ENCODE data around the gene PLCB3.

Gene PLCB3

GRCh38 chr11:64208796-64209562, 42.4 kb upstream of the PLCB3 start:
- no peak overlapping the region for H3K9ac ChIP-seq (ENCODE audit: low read length)
- H3K4me3 ChIP-seq (ENCODE audit: insufficient read depth, low read length, poor library complexity, severe bottlenecking) = no peak overlapping the region
- H3K79me2 ChIP-seq (ENCODE audit: insufficient read depth, low read length) = no peaks in the 10 kb centered on the region; the same call in 1 of the 2 replicates
- H3K9me2 ChIP-seq (replicated peaks; ENCODE audit: insufficient read depth, low read length) = no peaks in the 10 kb centered on the region
- peaks cover 12% of the 10 kb centered on the region for H3F3A ChIP-seq (ENCODE audit: insufficient read depth)
- H3K4me2 ChIP-seq (ENCODE audit: low read depth, low read length, poor library complexity, severe bottlenecking) = no peak overlapping the region
- H4K20me1 ChIP-seq (ENCODE audit: low read depth, low read length) = no peaks in the 10 kb centered on the region
- no peak overlapping the region for H3K27ac ChIP-seq (ENCODE audit: low read depth, low read length)
- H3K36me3 ChIP-seq (ENCODE audit: low read length) = no peaks in the 10 kb centered on the region; the same call in 1 of the 2 replicates
- no peaks in the 10 kb centered on the region for H3K27me3 ChIP-seq (ENCODE audit: low read length)
- no peaks in the 10 kb centered on the region for H3K9me3 ChIP-seq (ENCODE audit: insufficient read depth, low read length)
- no peak overlapping the region for H2AFZ ChIP-seq (ENCODE audit: low read depth, low read length, severe bottlenecking)
- TF ChIP-seq EZH2phosphoT487 (conservative IDR thresholded peaks at IDR 0.05; ENCODE audit: low read length) = no peak

- H3K9me2 ChIP-seq (replicated peaks; ENCODE audit: insufficient read depth, low read length) = no peaks in the 10 kb centered on the region
- H3F3A ChIP-seq (ENCODE audit: insufficient read depth) = peaks cover 12% of the 10 kb centered on the region
- H3K79me2 ChIP-seq (ENCODE audit: insufficient read depth, low read length) = no peaks in the 10 kb centered on the region; the same call in 1 of the 2 replicates
- no peak overlapping the region for H3K4me3 ChIP-seq (ENCODE audit: insufficient read depth, low read length, poor library complexity, severe bottlenecking)
- no peak overlapping the region for H3K9ac ChIP-seq (ENCODE audit: low read length)
- TF ChIP-seq CTCF (IDR thresholded peaks at IDR 0.05; ENCODE audit: insufficient read depth, low read length, poor library complexity, severe bottlenecking) (no peak), EZH2phosphoT487 (conservative IDR thresholded peaks at IDR 0.05; ENCODE audit: low read length) (no peak)
- no peak overlapping the region for H3K4me2 ChIP-seq (ENCODE audit: low read depth, low read length, poor library complexity, severe bottlenecking)
- no peak overlapping the region for H2AFZ ChIP-seq (ENCODE audit: low read depth, low read length, severe bottlenecking)
- no peaks in the 10 kb centered on the region for H3K27me3 ChIP-seq (ENCODE audit: low read length)
- no peak overlapping the region for H3K27ac ChIP-seq (ENCODE audit: low read depth, low read length)
- H3K9me3 ChIP-seq (ENCODE audit: insufficient read depth, low read length) = no peaks in the 10 kb centered on the region
- H3K36me3 ChIP-seq (ENCODE audit: low read length) = no peaks in the 10 kb centered on the region
- no peaks in the 10 kb centered on the region for H4K20me1 ChIP-seq (ENCODE audit: low read depth, low read length)
Observed at GRCh38 chr11:64209563-64209843, 41.8 kb upstream of the PLCB3 start.

GRCh38 chr11:64210301-64211020, 40.9 kb upstream of the PLCB3 start:
- H3K9ac ChIP-seq (ENCODE audit: low read length) = no peak overlapping the region
- no peak overlapping the region for H3K4me2 ChIP-seq (ENCODE audit: low read depth, low read length, poor library complexity, severe bottlenecking)

More at GRCh38 chr11:64210301-64211020, 40.9 kb upstream of the PLCB3 start:
- Histone ChIP-seq H4K20me1 (ENCODE audit: low read depth, low read length) (no peaks in the 10 kb centered on the region), H3K79me2 (ENCODE audit: insufficient read depth, low read length) (no peaks in the 10 kb centered on the region; the same call in 1 of the 2 replicates), H2AFZ (ENCODE audit: low read depth, low read length, severe bottlenecking) (no peak overlapping the region), H3K36me3 (ENCODE audit: low read length) (peaks cover 4% of the 10 kb centered on the region), H3K9me2 (replicated peaks; ENCODE audit: insufficient read depth, low read length) (no peaks in the 10 kb centered on the region), H3K9me3 (ENCODE audit: insufficient read depth, low read length) (no peaks in the 10 kb centered on the region), H3K27ac (ENCODE audit: low read depth, low read length) (no peak overlapping the region), H3K4me3 (ENCODE audit: insufficient read depth, low read length, poor library complexity, severe bottlenecking) (no peak overlapping the region), H3F3A (ENCODE audit: insufficient read depth) (peaks cover 14% of the 10 kb centered on the region), H3K27me3 (ENCODE audit: low read length) (no peaks in the 10 kb centered on the region)
- TF ChIP-seq EZH2phosphoT487 (conservative IDR thresholded peaks at IDR 0.05; ENCODE audit: low read length) (no peak), CTCF (IDR thresholded peaks at IDR 0.05; ENCODE audit: insufficient read depth, low read length, poor library complexity, severe bottlenecking) (no peak)
